Measurements from ENCODE around the gene MSANTD3. TPM values are rescaled to one million over a fixed set of nuclear protein-coding genes. Genes with fewer than 3 reads are reported as not detected.

MSANTD3 gene
- total and polyA plus RNA-seq, 7 donors = 15.2 to 59.4 (median 25.6) TPM

DNA sequence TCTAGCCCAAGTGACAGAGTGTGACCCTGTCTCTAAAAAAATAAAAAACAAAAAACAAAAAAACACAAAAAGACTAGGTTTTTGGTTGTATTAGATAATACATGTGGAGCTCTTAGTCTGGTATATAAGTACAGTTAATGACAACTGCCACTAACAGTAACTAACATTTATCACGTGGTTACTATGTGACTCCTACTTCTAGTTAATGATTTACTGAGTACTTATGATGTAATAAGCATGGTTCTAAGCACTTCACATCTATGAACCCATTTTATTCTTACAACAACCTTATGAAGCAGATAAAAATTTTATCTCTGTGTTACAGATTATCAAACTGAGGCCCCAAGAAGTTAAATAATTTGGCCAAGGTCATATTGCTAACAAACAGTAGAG lies 39.9 kb downstream of the MSANTD3 start:
- Histone ChIP-seq H3K4me1 (peaks cover 43% of the 10 kb centered on the region), H3K27ac (peak overlapping the region; percentile 58), H3K9me3 (no peaks in the 10 kb centered on the region), H3K36me3 (ENCODE audit: insufficient read depth in 1 of 2, low read depth in 1 of 2) (no peaks in the 10 kb centered on the region), H3K4me3 (no peak overlapping the region), H3K27me3 (ENCODE audit: insufficient read depth in 3 of 3, low read length in 2 of 3) (no peaks in the 10 kb centered on the region)
- no peak for TF ChIP-seq CTCF (IDR thresholded peaks at IDR 0.05)
- WGBS, 3 donors = 43 to 56% (median 55%) methylated on average over 1 of the region's 1 CpG
- ATAC-seq (peak in 2 of 4 donors; percentile 51 to 54), DNase-seq (no peak)
- intact Hi-C loops (cut with DNase I) = no loop called here

- intact Hi-C loops (cut with DNase I) = no loop called here
- no peak for TF ChIP-seq CTCF (IDR thresholded peaks at IDR 0.05)
- WGBS, 3 donors = 86 to 94% (median 93%) methylated on average over 5 to 6 of the region's 6 CpGs
- ATAC-seq = no peak
- Histone ChIP-seq H3K36me3 (ENCODE audit: insufficient read depth in 1 of 2, low read depth in 1 of 2) (no peaks in the 10 kb centered on the region), H3K27me3 (ENCODE audit: insufficient read depth in 3 of 3, low read length in 2 of 3) (no peaks in the 10 kb centered on the region), H3K4me1 (peaks cover 46% of the 10 kb centered on the region), H3K9me3 (no peaks in the 10 kb centered on the region), H3K27ac (peak overlapping the region; percentile 53), H3K4me3 (no peak overlapping the region)
- no peak for DNase-seq
Measured at GRCh38 chr9:100468041-100468440, 41.1 kb downstream of the MSANTD3 start.

DNA sequence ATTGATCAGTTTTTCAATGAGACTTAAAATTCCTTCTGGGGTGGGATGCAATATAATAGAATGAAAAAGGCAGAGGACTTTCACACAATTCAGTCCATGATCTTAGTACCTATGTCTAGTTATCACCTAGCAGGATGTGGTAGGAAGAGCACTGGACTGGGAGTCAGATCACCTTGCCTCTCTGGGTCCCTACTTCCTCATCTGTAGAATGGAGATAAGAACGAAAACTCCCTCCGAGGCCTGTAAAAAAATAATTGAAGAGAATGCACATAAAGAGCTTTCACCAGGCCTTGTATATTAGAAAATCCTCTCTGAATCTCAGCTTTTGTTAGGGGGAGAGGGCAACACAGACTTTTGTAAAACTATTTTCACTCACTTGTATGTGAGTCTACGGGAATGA lies 45.3 kb downstream of the MSANTD3 start:
- Histone ChIP-seq H3K27ac (no peak overlapping the region), H3K9me3 (no peaks in the 10 kb centered on the region), H3K36me3 (ENCODE audit: insufficient read depth in 1 of 2, low read depth in 1 of 2) (no peaks in the 10 kb centered on the region), H3K4me3 (peak overlapping the region; percentile 83), H3K27me3 (ENCODE audit: insufficient read depth in 3 of 3, low read length in 2 of 3) (peaks cover 0 to 4% (median 0%) of the 10 kb centered on the region in 3 donors), H3K4me1 (peaks cover 20% of the 10 kb centered on the region)
- ATAC-seq = no peak
- intact Hi-C loops (cut with DNase I) = loop anchor here (5.0 to 10.0 kb wide), 2 partner anchors 45 to 123 kb away; partner anchors contain the start of gene MSANTD3 (in 1 of the 2)
- 88 to 93% (median 90%) methylated on average over 3 of the region's 3 CpGs for WGBS, 3 donors
- no peak for TF ChIP-seq CTCF (IDR thresholded peaks at IDR 0.05)
- DNase-seq = no peak

- H3K9me3 ChIP-seq = no peaks in the 10 kb centered on the region
- WGBS, 3 donors = 2 to 3% (median 2%) methylated on average over 34 to 54 of the region's 54 CpGs
- peaks cover 0 to 4% (median 0%) of the 10 kb centered on the region in 3 donors for H3K27me3 ChIP-seq (ENCODE audit: insufficient read depth in 3 of 3, low read length in 2 of 3)
- ATAC-seq (peak; percentile 55 to 82 (median 78)), DNase-seq (peak; percentile 42 to 67)
- peak within 1 kb of the TSS; percentile 83 for H3K4me3 ChIP-seq
- no peak for TF ChIP-seq CTCF (IDR thresholded peaks at IDR 0.05)
- peaks cover 19% of the 10 kb centered on the region for H3K4me1 ChIP-seq
- H3K36me3 ChIP-seq (ENCODE audit: insufficient read depth in 1 of 2, low read depth in 1 of 2) = no peaks in the 10 kb centered on the region
- no peak within 1 kb of the TSS for H3K27ac ChIP-seq
- intact Hi-C loops (cut with DNase I) = loop anchor here (5.0 to 10.0 kb wide), 2 partner anchors 46 to 122 kb away; partner anchors contain the start of gene MSANTD3 (in 1 of the 2)
Measured at GRCh38 chr9:100472788-100473275, 45.9 kb downstream of the MSANTD3 start, which contains the start of gene TMEFF1. TMEFF1 (plus strand) TSS chr9:100473149; CDS start chr9:100473545, 396 bp downstream.
